Measurements from ENCODE around the gene B9D2.
"Not testable (repeated sequence)": the region's sequence is repeated elsewhere in the genome, so short reads cannot be mapped to it uniquely, and the experiment has no call there.

Gene B9D2

GRCh38 chr19:41355035-41355434 lies 8.9 kb downstream of the B9D2 start:
- TF ChIP-seq GATA1 (IDR thresholded peaks at IDR 0.05; ENCODE audit: low read depth, low read length) (no peak), POLR2A (IDR thresholded peaks at IDR 0.05; ENCODE audit: low read length) (no peak)
- no peak for DNase-seq

DNA sequence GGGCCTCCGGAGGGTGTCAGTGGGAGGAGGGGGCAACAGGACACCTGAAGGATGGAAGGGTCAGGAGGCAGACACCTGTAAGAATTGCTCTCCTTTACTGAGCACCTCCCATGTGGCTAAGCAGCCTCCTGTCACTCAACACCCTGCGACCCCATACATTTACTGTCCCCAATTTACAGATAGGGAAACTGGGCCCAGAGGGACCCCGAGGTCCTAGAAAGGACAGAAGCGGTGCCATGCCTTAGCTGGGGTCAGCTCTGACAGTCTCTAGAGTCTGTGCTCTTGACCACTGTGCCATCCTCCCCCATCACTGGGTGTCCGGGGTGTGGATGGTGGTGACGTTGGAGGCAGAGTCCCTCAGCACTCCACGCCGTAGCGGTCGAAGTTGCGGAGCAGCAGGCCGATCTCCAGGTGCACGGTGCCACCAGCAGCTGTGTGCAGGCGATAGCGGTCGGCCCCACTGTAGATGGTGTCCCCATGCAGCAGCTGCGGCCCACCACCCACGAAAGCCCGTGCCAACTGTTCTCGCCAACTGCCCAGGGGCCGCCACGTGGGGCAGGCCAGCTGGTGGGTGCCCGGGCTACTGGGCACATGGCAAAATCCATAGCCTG lies 9.5 kb downstream of the B9D2 start:
- no peak for DNase-seq
- TF ChIP-seq POLR2A (IDR thresholded peaks at IDR 0.05; ENCODE audit: low read length) (no peak), GATA1 (IDR thresholded peaks at IDR 0.05; ENCODE audit: low read depth, low read length) (no peak)

DNA sequence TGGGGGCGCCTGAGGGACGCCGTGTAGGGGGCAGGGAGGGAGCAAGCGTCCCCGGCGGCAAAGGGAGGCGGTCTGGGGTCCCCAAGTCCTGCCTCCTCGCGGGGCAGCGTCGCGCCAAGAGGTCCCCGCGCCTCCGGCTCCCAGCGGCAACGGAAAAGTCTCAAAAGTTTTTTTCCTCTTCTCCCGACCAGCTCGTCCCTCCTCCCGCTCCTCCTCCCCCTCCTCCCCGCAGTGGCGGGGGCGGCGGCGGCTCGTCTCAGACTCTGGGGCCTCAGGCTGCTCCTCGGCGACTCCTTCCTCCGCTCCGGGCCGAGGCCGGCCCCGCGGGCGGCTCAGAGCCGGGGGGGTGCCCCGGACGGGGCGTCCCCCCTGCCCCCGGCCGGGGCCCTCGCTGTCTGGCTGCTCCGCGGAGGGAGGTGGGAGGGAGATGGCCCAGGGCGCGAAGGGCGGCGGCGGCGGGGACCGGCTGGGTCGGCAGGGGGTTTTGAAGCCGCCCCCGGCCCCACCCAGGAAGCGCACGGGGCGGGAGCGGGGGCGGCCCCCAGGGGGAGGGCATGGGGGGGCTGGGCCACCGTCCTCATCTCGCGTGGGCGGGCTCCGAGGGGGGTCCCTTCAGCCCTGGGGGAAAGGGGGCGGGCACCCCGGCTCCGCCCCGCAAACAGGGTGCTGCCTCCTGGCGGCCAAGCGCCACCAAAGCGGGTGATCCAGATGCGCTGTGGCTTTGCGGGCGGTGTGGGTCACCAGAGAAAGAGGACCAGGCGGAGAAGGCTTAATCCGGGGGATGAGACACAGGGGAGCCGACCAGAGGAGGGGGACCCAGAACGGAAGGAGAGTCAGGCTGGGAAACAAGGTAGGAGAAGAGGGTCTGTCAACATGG lies 10.2 kb downstream of the B9D2 start, which contains the start of gene TGFB1:
Gene TGFB1 (minus strand): TSS at position 457 of the 877 bp plus-strand sequence. CDS start 878 bp downstream, outside the sequence.
- DNase-seq = peak; percentile 86 to 91
- TF ChIP-seq GATA1 (IDR thresholded peaks at IDR 0.05; ENCODE audit: low read depth, low read length) (no peak), POLR2A (IDR thresholded peaks at IDR 0.05; ENCODE audit: low read length) (peak; percentile 60)

- peak; percentile 69 to 82 for DNase-seq
- no peak for TF ChIP-seq GATA1 (IDR thresholded peaks at IDR 0.05; ENCODE audit: low read depth, low read length)
- TF ChIP-seq POLR2A (IDR thresholded peaks at IDR 0.05; ENCODE audit: low read length) = no peak
Observed at GRCh38 chr19:41352609-41353465, 11.1 kb downstream of the B9D2 start.

- TF ChIP-seq POLR2A (IDR thresholded peaks at IDR 0.05; ENCODE audit: low read length) (no peak), GATA1 (IDR thresholded peaks at IDR 0.05; ENCODE audit: low read depth, low read length) (no peak)
- DNase-seq = no peak
Observed at GRCh38 chr19:41352279-41352608, 11.7 kb downstream of the B9D2 start.

GRCh38 chr19:41351339-41352245 lies 12.4 kb downstream of the B9D2 start:
- peak; percentile 60 to 73 for DNase-seq

DNA sequence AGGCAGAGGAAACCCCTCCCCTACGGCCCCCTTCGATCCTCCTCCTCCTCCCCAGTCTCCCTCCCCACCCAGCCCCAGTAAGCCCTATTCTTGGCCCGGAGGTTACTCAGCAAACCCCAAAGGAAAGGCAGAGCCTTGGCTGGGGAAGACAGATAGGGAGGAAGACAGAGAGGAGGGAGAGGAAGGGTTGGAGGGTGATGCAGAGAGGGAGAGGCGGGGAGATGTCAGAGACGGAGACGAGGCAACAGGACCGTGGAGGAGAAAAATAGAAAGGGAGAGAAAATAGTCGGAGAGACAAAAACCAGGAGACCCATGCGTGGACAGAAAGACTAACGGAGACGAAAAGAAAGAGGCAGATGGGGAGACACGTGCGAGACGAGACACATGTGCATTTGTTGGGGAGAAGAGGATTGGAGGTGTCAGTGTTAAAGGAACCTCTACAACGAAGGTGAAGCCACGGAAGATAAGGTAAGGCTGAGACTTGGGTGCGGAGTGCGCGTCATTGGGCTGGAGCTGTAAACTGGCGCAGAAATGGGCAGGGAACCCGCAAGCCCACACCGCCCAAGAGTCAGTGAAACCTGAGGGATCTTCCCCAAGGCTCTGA lies 13.1 kb downstream of the B9D2 start:
- DNase-seq = peak; percentile 57 to 65
- TF ChIP-seq GATA1 (IDR thresholded peaks at IDR 0.05; ENCODE audit: low read depth, low read length) (no peak), POLR2A (IDR thresholded peaks at IDR 0.05; ENCODE audit: low read length) (no peak)

More at GRCh38 chr19:41351339-41352245, 12.4 kb downstream of the B9D2 start:
- peak; percentile 50 for TF ChIP-seq POLR2A (IDR thresholded peaks at IDR 0.05; ENCODE audit: low read length)
- TF ChIP-seq GATA1 (IDR thresholded peaks at IDR 0.05; ENCODE audit: low read depth, low read length) = no peak

DNA sequence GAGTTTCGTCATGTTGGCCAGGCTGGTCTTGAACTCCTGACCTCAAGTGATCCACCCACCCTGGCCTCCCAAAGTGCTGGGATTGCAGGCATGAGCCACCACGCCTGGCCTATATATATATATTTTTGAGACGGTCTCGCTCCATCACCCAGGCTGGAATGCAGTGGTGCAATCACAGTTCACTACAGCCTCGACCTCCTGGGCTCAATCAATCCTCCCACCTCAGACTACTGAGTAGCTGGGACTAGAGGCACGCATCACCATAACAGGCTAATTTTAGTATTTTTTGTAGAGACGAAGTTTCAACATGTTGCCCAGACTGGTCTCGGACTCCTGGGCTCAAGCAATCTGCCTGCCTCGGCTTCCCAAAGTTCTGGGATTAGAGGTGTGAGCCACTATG lies 17.0 kb downstream of the B9D2 start:
- not testable (repeated sequence) for DNase-seq

DNA sequence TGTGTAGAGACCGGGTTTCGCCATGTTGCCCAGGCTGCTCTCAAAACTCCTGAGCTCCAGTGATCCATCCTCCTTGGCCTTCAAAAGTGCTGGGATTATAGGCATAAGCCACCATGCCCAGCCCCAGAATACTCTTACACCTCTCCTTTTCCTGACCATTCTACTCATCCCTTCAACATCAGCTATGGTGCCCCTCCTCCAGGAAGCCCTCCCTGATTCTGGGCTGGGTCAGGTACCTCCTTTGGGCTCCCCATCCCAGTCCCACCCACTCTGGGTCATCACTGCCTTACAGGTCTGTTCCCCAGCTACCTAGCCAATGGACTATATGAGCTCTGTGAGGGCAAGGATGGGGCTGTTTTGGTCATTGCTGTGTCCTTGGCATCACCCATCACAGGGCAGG lies 19.8 kb downstream of the B9D2 start:
- TF ChIP-seq GATA1 (IDR thresholded peaks at IDR 0.05; ENCODE audit: low read depth, low read length) (no peak), POLR2A (IDR thresholded peaks at IDR 0.05; ENCODE audit: low read length) (no peak)

DNA sequence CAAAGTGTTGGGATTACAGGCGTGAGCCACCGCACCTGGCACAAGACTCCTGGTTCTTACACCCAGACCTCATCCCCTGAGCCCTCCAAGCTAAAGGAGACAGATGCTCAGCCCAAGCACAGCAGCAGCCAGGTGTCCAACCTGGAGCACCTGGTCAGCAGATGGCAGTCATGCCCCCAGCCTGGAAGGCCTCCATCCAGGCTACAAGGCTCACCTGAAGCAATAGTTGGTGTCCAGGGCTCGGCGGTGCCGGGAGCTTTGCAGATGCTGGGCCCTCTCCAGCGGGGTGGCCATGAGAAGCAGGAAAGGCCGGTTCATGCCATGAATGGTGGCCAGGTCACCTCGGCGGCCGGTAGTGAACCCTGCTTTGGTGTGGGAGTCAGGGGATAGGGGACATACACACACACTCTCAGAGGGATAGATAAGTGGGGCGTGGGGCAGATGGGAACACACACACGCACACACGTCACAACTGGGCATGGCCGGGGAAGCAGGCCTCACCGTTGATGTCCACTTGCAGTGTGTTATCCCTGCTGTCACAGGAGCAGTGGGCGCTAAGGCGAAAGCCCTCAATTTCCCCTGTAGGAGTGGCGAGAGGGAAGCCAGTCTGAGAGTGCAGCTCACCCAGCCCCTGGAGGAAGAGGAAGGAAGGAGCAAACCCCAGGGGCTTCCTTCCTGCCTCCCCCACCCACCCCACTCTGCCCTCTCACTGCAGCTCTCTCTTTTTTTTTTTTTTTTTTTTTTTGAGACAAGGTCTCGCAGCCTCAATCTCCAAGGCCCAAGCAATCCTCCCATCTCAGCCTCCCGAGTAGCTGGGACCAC lies 22.1 kb downstream of the B9D2 start:
- DNase-seq = no peak
- TF ChIP-seq POLR2A (IDR thresholded peaks at IDR 0.05; ENCODE audit: low read length) (no peak), GATA1 (IDR thresholded peaks at IDR 0.05; ENCODE audit: low read depth, low read length) (no peak)

More for the DNA sequence above, 19.8 kb downstream of the B9D2 start:
- no peak for DNase-seq

GRCh38 chr19:41339936-41340335 lies 24.0 kb downstream of the B9D2 start:
- TF ChIP-seq GATA1 (IDR thresholded peaks at IDR 0.05; ENCODE audit: low read depth, low read length) = no peak
- TF ChIP-seq POLR2A (IDR thresholded peaks at IDR 0.05; ENCODE audit: low read length) = no peak
- DNase-seq = no peak

- TF ChIP-seq GATA1 (IDR thresholded peaks at IDR 0.05; ENCODE audit: low read depth, low read length) = no peak
- TF ChIP-seq POLR2A (IDR thresholded peaks at IDR 0.05; ENCODE audit: low read length) = no peak
Observed at GRCh38 chr19:41335467-41335866, 28.5 kb downstream of the B9D2 start.

More at GRCh38 chr19:41335467-41335866, 28.5 kb downstream of the B9D2 start:
- DNase-seq = no peak
